Measurements from ENCODE around the gene CITED4. TPM values are rescaled to one million over a fixed set of nuclear protein-coding genes. Genes with fewer than 3 reads are reported as not detected.
A peak's percentile ranks its signal among the peaks of the same experiment; 100 is the strongest.

CITED4 gene
- total RNA-seq, 1 donor from 2014 or later: 7.1 TPM

DNA sequence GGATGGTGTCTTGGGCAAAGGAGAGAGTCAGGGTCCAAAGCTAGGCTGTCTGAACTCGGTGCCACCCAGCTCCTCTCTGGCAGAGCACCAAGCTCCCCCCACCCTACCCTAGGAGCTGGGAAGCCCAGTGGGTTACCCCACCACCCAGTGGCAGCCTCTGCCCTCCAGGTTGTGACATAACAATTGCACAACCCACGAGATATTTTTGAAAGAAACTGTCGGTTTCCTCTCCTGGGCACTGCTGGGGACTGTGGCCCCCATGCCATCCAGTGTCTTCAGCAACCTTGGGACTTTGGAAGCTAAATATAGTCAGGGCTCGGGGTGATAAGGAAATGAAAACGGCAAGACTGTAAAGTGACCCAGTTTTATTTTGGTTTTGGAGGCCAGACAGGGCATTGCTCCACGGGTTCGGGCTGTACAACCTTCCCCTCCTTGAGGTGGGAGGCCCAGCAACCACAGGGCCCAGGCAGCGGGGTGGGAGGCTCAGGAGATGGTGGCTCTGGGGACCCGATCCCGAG lies 1.4 kb downstream of the CITED4 start:
- DNase-seq (ENCODE audit: low read depth) (no peak), FAIRE-seq (no peak)
- peak overlapping the region; percentile 77 for H2AFZ ChIP-seq (ENCODE audit: low read depth, low read length)
- H3K27me3 Mint-ChIP-seq (ENCODE audit: low read depth, unreplicated experiment): peaks cover 47% of the 10 kb centered on the region
- no peaks in the 10 kb centered on the region for H3K9me3 ChIP-seq (ENCODE audit: insufficient read depth, low read depth, low read length)
- no peaks in the 10 kb centered on the region for H3K36me3 Mint-ChIP-seq (ENCODE audit: low read depth, unreplicated experiment)
- peak overlapping the region; percentile 65 for H3K4me3 ChIP-seq (ENCODE audit: insufficient read depth, low read depth, low read length)
- no peaks in the 10 kb centered on the region for H3K36me3 ChIP-seq (ENCODE audit: insufficient read depth, low read length)
- peak overlapping the region; percentile 76 for H3K4me2 ChIP-seq (ENCODE audit: low read length)
- H3K4me1 Mint-ChIP-seq (ENCODE audit: low read depth, unreplicated experiment): no peaks in the 10 kb centered on the region
- no peaks in the 10 kb centered on the region for H3K27me3 ChIP-seq (ENCODE audit: insufficient read depth, low read length)
- H3K9ac ChIP-seq (ENCODE audit: low read length): peak overlapping the region; percentile 54
- no peaks in the 10 kb centered on the region for H3K9me3 Mint-ChIP-seq (ENCODE audit: unreplicated experiment)
- H3K27ac ChIP-seq (ENCODE audit: low read depth, low read length): no peak overlapping the region
- H3K4me3 Mint-ChIP-seq (ENCODE audit: unreplicated experiment): peak overlapping the region; percentile 78
- no peaks in the 10 kb centered on the region for H3K79me2 ChIP-seq (ENCODE audit: insufficient read depth, low read length)
- H4K20me1 ChIP-seq (ENCODE audit: insufficient read depth, low read length): peaks cover 5% of the 10 kb centered on the region
- H3K27ac Mint-ChIP-seq (ENCODE audit: unreplicated experiment): no peak overlapping the region
- no peaks in the 10 kb centered on the region for H3K4me1 ChIP-seq (ENCODE audit: insufficient read depth, low read length)
- TF ChIP-seq EZH2 (IDR thresholded peaks at IDR 0.05; ENCODE audit: insufficient read depth, low read length): no peak
- TF ChIP-seq, protein P1, sequence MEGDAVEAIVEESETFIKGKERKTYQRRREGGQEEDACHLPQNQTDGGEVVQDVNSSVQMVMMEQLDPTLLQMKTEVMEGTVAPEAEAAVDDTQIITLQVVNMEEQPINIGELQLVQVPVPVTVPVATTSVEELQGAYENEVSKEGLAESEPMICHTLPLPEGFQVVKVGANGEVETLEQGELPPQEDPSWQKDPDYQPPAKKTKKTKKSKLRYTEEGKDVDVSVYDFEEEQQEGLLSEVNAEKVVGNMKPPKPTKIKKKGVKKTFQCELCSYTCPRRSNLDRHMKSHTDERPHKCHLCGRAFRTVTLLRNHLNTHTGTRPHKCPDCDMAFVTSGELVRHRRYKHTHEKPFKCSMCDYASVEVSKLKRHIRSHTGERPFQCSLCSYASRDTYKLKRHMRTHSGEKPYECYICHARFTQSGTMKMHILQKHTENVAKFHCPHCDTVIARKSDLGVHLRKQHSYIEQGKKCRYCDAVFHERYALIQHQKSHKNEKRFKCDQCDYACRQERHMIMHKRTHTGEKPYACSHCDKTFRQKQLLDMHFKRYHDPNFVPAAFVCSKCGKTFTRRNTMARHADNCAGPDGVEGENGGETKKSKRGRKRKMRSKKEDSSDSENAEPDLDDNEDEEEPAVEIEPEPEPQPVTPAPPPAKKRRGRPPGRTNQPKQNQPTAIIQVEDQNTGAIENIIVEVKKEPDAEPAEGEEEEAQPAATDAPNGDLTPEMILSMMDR (IDR thresholded peaks at IDR 0.05; ENCODE audit: insufficient read depth, low read depth, low read length): no peak

DNA sequence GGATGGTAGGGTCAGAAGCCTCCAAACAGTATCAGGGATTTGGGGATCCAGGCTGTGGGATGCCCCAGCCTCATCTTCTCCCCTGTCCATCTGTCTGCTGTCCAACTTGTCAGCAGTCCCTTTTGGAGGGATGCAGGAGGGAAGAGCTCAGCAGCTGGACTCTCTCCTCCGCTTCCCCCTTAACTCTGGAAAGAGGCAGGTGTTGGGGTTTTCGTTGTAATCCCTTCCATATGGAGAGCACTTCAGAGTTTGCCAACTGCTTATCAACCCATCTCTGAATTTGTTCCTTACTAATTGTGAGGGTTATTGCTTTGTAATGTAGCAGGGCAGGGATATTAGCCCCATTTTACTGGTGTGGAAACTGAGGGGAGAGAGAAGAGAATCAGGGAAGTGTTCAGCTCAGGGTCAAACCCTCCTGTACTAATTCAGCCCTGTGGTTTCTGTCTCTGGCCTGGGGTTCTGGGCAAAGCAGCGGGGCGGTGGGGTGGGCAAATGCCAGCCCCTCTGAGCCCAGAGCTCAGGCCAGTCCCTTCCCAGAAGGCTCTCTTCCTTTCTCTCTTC lies 3.2 kb downstream of the CITED4 start:
- Histone ChIP-seq H3K4me1 (ENCODE audit: insufficient read depth, low read length) (no peaks in the 10 kb centered on the region), H2AFZ (ENCODE audit: low read depth, low read length) (no peak overlapping the region), H3K4me2 (ENCODE audit: low read length) (no peak overlapping the region), H3K27ac (ENCODE audit: low read depth, low read length) (no peak overlapping the region), H3K79me2 (ENCODE audit: insufficient read depth, low read length) (no peaks in the 10 kb centered on the region), H3K9me3 (ENCODE audit: insufficient read depth, low read depth, low read length) (no peaks in the 10 kb centered on the region), H3K36me3 (ENCODE audit: insufficient read depth, low read length) (no peaks in the 10 kb centered on the region), H3K27me3 (ENCODE audit: insufficient read depth, low read length) (no peaks in the 10 kb centered on the region), H4K20me1 (ENCODE audit: insufficient read depth, low read length) (peaks cover 5% of the 10 kb centered on the region), H3K4me3 (ENCODE audit: insufficient read depth, low read depth, low read length) (no peak overlapping the region), H3K9ac (ENCODE audit: low read length) (no peak overlapping the region)
- Mint-ChIP-seq H3K27ac (ENCODE audit: unreplicated experiment) (no peak overlapping the region), H3K9me3 (ENCODE audit: unreplicated experiment) (no peaks in the 10 kb centered on the region), H3K4me1 (ENCODE audit: low read depth, unreplicated experiment) (no peaks in the 10 kb centered on the region), H3K4me3 (ENCODE audit: unreplicated experiment) (no peak overlapping the region), H3K36me3 (ENCODE audit: low read depth, unreplicated experiment) (no peaks in the 10 kb centered on the region), H3K27me3 (ENCODE audit: low read depth, unreplicated experiment) (peaks cover 48% of the 10 kb centered on the region)
- FAIRE-seq (no peak), DNase-seq (ENCODE audit: low read depth) (no peak)
- TF ChIP-seq EZH2 (IDR thresholded peaks at IDR 0.05; ENCODE audit: insufficient read depth, low read length): no peak
- TF ChIP-seq, protein P1 (IDR thresholded peaks at IDR 0.05; ENCODE audit: insufficient read depth, low read depth, low read length): no peak

- TF ChIP-seq, protein P1 (IDR thresholded peaks at IDR 0.05; ENCODE audit: insufficient read depth, low read depth, low read length): no peak
- TF ChIP-seq EZH2 (IDR thresholded peaks at IDR 0.05; ENCODE audit: insufficient read depth, low read length): no peak
- Histone ChIP-seq H3K27me3 (ENCODE audit: insufficient read depth, low read length) (no peaks in the 10 kb centered on the region), H3K4me1 (ENCODE audit: insufficient read depth, low read length) (no peaks in the 10 kb centered on the region), H3K36me3 (ENCODE audit: insufficient read depth, low read length) (no peaks in the 10 kb centered on the region), H3K27ac (ENCODE audit: low read depth, low read length) (no peak overlapping the region), H3K4me3 (ENCODE audit: insufficient read depth, low read depth, low read length) (no peak overlapping the region), H3K9me3 (ENCODE audit: insufficient read depth, low read depth, low read length) (no peaks in the 10 kb centered on the region), H3K9ac (ENCODE audit: low read length) (no peak overlapping the region), H4K20me1 (ENCODE audit: insufficient read depth, low read length) (peaks cover 5% of the 10 kb centered on the region), H3K79me2 (ENCODE audit: insufficient read depth, low read length) (no peaks in the 10 kb centered on the region), H2AFZ (ENCODE audit: low read depth, low read length) (no peak overlapping the region), H3K4me2 (ENCODE audit: low read length) (no peak overlapping the region)
- Mint-ChIP-seq H3K9me3 (ENCODE audit: unreplicated experiment) (no peaks in the 10 kb centered on the region), H3K27me3 (ENCODE audit: low read depth, unreplicated experiment) (peaks cover 48% of the 10 kb centered on the region), H3K4me3 (ENCODE audit: unreplicated experiment) (no peak overlapping the region), H3K4me1 (ENCODE audit: low read depth, unreplicated experiment) (no peaks in the 10 kb centered on the region), H3K36me3 (ENCODE audit: low read depth, unreplicated experiment) (no peaks in the 10 kb centered on the region), H3K27ac (ENCODE audit: unreplicated experiment) (no peak overlapping the region)
- DNase-seq (ENCODE audit: low read depth) (no peak), FAIRE-seq (no peak)
Observed at GRCh38 chr1:40857737-40858136, 4.4 kb downstream of the CITED4 start.
